Pons (tissue), 1 donor: Measurements from ENCODE around the gene ATRN.
A peak's percentile ranks its signal among the peaks of the same experiment; 100 is the strongest.
"Not testable (repeated sequence)": the region's sequence is repeated elsewhere in the genome, so short reads cannot be mapped to it uniquely, and the experiment has no call there.

Experiments used
- DNase-seq: peaks from one replicate; pipeline ENCODE4 v3.0.0-alpha.2; 2016; ENCODE audit warnings: low spot score

Gene ATRN

GRCh38 chr20:3563548-3564177 lies 92.8 kb downstream of the ATRN start:
- DNase-seq = peak; percentile 61

- no peak for DNase-seq
Observed at GRCh38 chr20:3565851-3566250, 95.0 kb downstream of the ATRN start.

GRCh38 chr20:3572151-3572550 lies 101.3 kb downstream of the ATRN start:
- DNase-seq = no peak

- DNase-seq = no peak
Observed at GRCh38 chr20:3576363-3576762, 105.5 kb downstream of the ATRN start.

GRCh38 chr20:3577366-3577765 lies 106.5 kb downstream of the ATRN start:
- DNase-seq = peak; percentile 58

GRCh38 chr20:3580412-3580811 lies 109.6 kb downstream of the ATRN start:
- no peak for DNase-seq

GRCh38 chr20:3583765-3584164 lies 112.9 kb downstream of the ATRN start:
- DNase-seq = no peak

- no peak for DNase-seq
Observed at GRCh38 chr20:3586093-3586492, 115.3 kb downstream of the ATRN start.

- no peak for DNase-seq
Observed at GRCh38 chr20:3590164-3590563, 119.3 kb downstream of the ATRN start.

- no peak for DNase-seq
Observed at GRCh38 chr20:3592931-3593330, 122.1 kb downstream of the ATRN start.

- DNase-seq = no peak
Observed at GRCh38 chr20:3595541-3595940, 124.7 kb downstream of the ATRN start.

GRCh38 chr20:3603108-3603507 lies 132.3 kb downstream of the ATRN start:
- no peak for DNase-seq

GRCh38 chr20:3605386-3605886 lies 134.6 kb downstream of the ATRN start:
- not testable (repeated sequence) for DNase-seq

- DNase-seq = no peak
Observed at GRCh38 chr20:3606021-3606420, 135.2 kb downstream of the ATRN start.

- no peak for DNase-seq
Observed at GRCh38 chr20:3611901-3612300, 141.1 kb downstream of the ATRN start.

GRCh38 chr20:3612795-3613572 lies 142.2 kb downstream of the ATRN start:
- DNase-seq = no peak

- no peak for DNase-seq
Observed at GRCh38 chr20:3613821-3614440, 143.1 kb downstream of the ATRN start.

- DNase-seq = peak; percentile 8
Observed at GRCh38 chr20:3614466-3614865, 143.6 kb downstream of the ATRN start.

GRCh38 chr20:3615171-3615840 lies 144.5 kb downstream of the ATRN start:
- not testable (repeated sequence) for DNase-seq

GRCh38 chr20:3616250-3616649 lies 145.4 kb downstream of the ATRN start:
- no peak for DNase-seq

GRCh38 chr20:3621111-3621510 lies 150.3 kb downstream of the ATRN start:
- no peak for DNase-seq

- DNase-seq = no peak
Observed at GRCh38 chr20:3622406-3622805, 151.6 kb downstream of the ATRN start.
